GM21737 (cell line): Measurements from ENCODE around the gene ZNF629.

Experiments
- ATAC-seq: cut with Tn5 transposase; IDR thresholded peaks from one replicate; pipeline ENCODE4 v1.9.1; 2021; ENCODE audit warnings: mild to moderate bottlenecking, moderate library complexity; ENCODE audit not compliant: unreplicated experiment

Gene ZNF629

GRCh38 chr16:30748634-30749445 lies 38.2 kb downstream of the ZNF629 start:
- ATAC-seq = no peak

GRCh38 chr16:30747799-30748633 lies 39.0 kb downstream of the ZNF629 start, which contains the start of gene PHKG2:
PHKG2 (plus strand) TSS chr16:30748425; CDS start chr16:30748821, 396 bp downstream.
- ATAC-seq = peak; percentile 96

- no peak for ATAC-seq
Observed at GRCh38 chr16:30747331-30747730, 39.7 kb downstream of the ZNF629 start.

- ATAC-seq = no peak
Observed at GRCh38 chr16:30746638-30747175, 40.3 kb downstream of the ZNF629 start.

- ATAC-seq = no peak
Observed at GRCh38 chr16:30745082-30745481, 41.9 kb downstream of the ZNF629 start.

GRCh38 chr16:30744183-30744582 lies 42.8 kb downstream of the ZNF629 start:
- ATAC-seq = no peak

- ATAC-seq = no peak
Observed at GRCh38 chr16:30743716-30744115, 43.3 kb downstream of the ZNF629 start.

- ATAC-seq = no peak
Observed at GRCh38 chr16:30741461-30741914, 45.5 kb downstream of the ZNF629 start.

GRCh38 chr16:30740364-30741251 lies 46.4 kb downstream of the ZNF629 start:
- no peak for ATAC-seq

GRCh38 chr16:30738984-30739951 lies 47.7 kb downstream of the ZNF629 start:
- no peak for ATAC-seq

- no peak for ATAC-seq
Observed at GRCh38 chr16:30737794-30738648, 49.0 kb downstream of the ZNF629 start.

- no peak for ATAC-seq
Observed at GRCh38 chr16:30736995-30737793, 49.8 kb downstream of the ZNF629 start.

GRCh38 chr16:30731411-30731810 lies 55.6 kb downstream of the ZNF629 start:
- no peak for ATAC-seq

GRCh38 chr16:30728899-30729672 lies 57.9 kb downstream of the ZNF629 start:
- ATAC-seq = no peak
